HEK293 (cell line): ENCODE measurements around the gene TUBB8.

Source experiments
- IKZF3 ChIP-seq: fragments of 450-650 bp; IDR thresholded peaks from 2 replicates; pipeline ENCODE4 v1.5.0; 2018; ENCODE audit warnings: missing biosample characterization, mild to moderate bottlenecking, missing genetic modification characterization, moderate library complexity
- KLF16 ChIP-seq: fragments of 450-650 bp; formaldehyde crosslinking; IDR thresholded peaks from 2 replicates; pipeline ENCODE4 v1.5.1; 2017; ENCODE audit warnings: missing biosample characterization, missing genetic modification characterization
- TRIM28 ChIP-seq: IDR thresholded peaks from 2 replicates; pipeline ENCODE4 v1.6.1; 2011; ENCODE audit warnings: low read length, control low read depth, borderline replicate concordance
- ZBTB17 ChIP-seq: fragments of 450-650 bp; formaldehyde crosslinking; IDR thresholded peaks from 2 replicates; pipeline ENCODE4 v1.5.1; 2016; ENCODE audit warnings: missing biosample characterization, missing genetic modification characterization
- ZNF138 ChIP-seq: fragments of 450-650 bp; formaldehyde crosslinking; IDR thresholded peaks from 2 replicates; pipeline ENCODE4 v1.5.1; 2016; ENCODE audit warnings: missing biosample characterization, missing genetic modification characterization, borderline replicate concordance
- ZNF174 ChIP-seq: fragments of 450-650 bp; formaldehyde crosslinking; IDR thresholded peaks from 2 replicates; pipeline ENCODE4 v1.5.0; 2017; ENCODE audit warnings: missing biosample characterization, mild to moderate bottlenecking, missing genetic modification characterization
- ZNF324 ChIP-seq: fragments of 450-650 bp; formaldehyde crosslinking; IDR thresholded peaks from 2 replicates; pipeline ENCODE4 v1.5.1; 2016; ENCODE audit warnings: missing biosample characterization, missing genetic modification characterization
- ZNF350 ChIP-seq: fragments of 450-650 bp; formaldehyde crosslinking; IDR thresholded peaks from 2 replicates; pipeline ENCODE4 v1.5.0; 2017; ENCODE audit warnings: missing biosample characterization, mild to moderate bottlenecking, missing genetic modification characterization
- ZNF518A ChIP-seq: fragments of 450-650 bp; formaldehyde crosslinking; conservative IDR thresholded peaks from 2 replicates; pipeline ENCODE4 v1.5.1; 2016; ENCODE audit warnings: low read depth, missing biosample characterization, missing genetic modification characterization
- ZNF529 ChIP-seq: fragments of 450-650 bp; formaldehyde crosslinking; IDR thresholded peaks from 2 replicates; pipeline ENCODE4 v1.5.1; 2017; ENCODE audit warnings: missing genetic modification characterization, missing biosample characterization; ENCODE audit not compliant: insufficient replicate concordance
- ZNF629 ChIP-seq: fragments of 450-650 bp; formaldehyde crosslinking; IDR thresholded peaks from 2 replicates; pipeline ENCODE4 v1.5.1; 2017; ENCODE audit warnings: missing biosample characterization, missing genetic modification characterization
- ZNF747 ChIP-seq: fragments of 450-650 bp; formaldehyde crosslinking; IDR thresholded peaks from 2 replicates; pipeline ENCODE4 v1.5.1; 2016; ENCODE audit warnings: missing biosample characterization, missing genetic modification characterization
- TF ChIP-seq, protein P1 (sequence below): fragments of 450-650 bp; formaldehyde crosslinking; IDR thresholded peaks from 2 replicates; pipeline ENCODE4 v1.5.1; 2016; ENCODE audit warnings: missing biosample characterization, missing genetic modification characterization

DNA sequence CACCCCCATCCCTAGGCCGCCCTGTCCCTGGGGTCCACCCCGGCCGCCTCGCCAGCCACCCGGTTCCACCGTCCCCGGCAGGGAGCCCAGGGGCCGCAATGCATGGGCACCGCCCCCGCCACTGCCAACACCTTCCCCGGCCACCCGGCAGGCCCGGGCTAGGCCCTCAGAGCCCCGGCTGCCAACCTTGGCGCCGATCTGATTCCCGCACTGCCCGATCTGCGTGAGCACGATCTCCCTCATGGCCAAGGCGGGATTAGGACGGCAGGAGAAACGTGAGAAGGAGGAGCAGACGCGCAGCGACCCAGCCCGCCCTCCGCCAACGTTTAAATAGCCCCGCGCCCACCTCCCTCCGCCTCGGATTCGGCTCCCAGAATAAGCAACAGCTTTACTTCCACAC lies at the start of gene TUBB8:
- TF ChIP-seq, protein P1, sequence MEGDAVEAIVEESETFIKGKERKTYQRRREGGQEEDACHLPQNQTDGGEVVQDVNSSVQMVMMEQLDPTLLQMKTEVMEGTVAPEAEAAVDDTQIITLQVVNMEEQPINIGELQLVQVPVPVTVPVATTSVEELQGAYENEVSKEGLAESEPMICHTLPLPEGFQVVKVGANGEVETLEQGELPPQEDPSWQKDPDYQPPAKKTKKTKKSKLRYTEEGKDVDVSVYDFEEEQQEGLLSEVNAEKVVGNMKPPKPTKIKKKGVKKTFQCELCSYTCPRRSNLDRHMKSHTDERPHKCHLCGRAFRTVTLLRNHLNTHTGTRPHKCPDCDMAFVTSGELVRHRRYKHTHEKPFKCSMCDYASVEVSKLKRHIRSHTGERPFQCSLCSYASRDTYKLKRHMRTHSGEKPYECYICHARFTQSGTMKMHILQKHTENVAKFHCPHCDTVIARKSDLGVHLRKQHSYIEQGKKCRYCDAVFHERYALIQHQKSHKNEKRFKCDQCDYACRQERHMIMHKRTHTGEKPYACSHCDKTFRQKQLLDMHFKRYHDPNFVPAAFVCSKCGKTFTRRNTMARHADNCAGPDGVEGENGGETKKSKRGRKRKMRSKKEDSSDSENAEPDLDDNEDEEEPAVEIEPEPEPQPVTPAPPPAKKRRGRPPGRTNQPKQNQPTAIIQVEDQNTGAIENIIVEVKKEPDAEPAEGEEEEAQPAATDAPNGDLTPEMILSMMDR: no peak
- no peak for TF ChIP-seq ZNF629 (tag by site-specific recombination)
- no peak for TF ChIP-seq TRIM28
- TF ChIP-seq ZNF747 (tag by site-specific recombination): no peak
- TF ChIP-seq ZNF350 (tag by site-specific recombination): no peak
- TF ChIP-seq ZNF138 (tag by site-specific recombination): no peak
- no peak for TF ChIP-seq ZNF529
- TF ChIP-seq ZNF324 (tag by site-specific recombination): no peak
- no peak for TF ChIP-seq ZNF518A (tag by site-specific recombination)
- no peak for TF ChIP-seq IKZF3 (tag by site-specific recombination)
- no peak for TF ChIP-seq ZNF174 (tag by site-specific recombination)
- TF ChIP-seq KLF16 (tag by site-specific recombination): no peak
- no peak for TF ChIP-seq ZBTB17
